GM19395 (cell line): ENCODE results near the gene MYH13.

Experiments used
- ATAC-seq: cut with Tn5 transposase; IDR thresholded peaks from one replicate; pipeline ENCODE4 v1.9.1; 2021; ENCODE audit warnings: mild to moderate bottlenecking, moderate library complexity; ENCODE audit not compliant: unreplicated experiment

The MYH13 gene

DNA sequence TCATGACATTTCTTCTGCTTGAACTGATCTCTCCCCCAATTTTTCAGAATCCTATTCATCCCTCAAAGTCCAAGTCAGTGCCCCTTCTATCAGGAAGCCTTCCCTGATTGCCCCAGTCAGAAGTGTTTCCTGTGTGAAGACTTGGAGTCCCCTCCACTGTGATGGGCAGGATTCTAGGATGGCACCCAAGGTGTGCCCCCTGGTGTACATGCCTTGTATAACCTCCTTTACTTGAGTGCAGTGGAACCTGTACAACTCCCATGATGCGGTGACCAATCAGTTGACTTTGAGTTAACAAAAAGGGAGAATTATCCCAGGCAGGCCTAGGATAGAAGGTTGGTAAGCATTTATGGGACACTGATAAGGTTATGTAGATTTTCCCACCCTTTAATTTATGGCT lies 23.4 kb downstream of the MYH13 start:
- ATAC-seq, result no peak

DNA sequence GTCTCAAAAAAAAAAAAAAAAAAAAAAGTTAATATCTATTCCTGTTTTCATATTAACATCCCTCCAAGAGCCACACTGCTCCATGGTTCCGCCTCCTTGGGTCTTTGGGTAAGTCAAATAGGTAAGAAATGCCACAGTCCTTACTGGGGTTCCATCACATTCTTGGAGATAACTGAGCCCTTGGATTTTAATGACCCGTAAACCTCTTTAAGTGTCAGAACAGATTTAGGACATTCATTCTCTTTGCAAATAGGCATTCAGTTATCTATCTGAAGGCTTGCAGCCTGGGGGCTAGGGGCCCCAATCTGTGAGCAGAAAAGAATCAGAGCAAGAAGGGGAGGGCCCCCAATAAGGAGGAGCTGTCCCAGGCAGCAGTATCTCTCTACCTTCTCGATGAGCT lies 28.0 kb downstream of the MYH13 start:
- ATAC-seq, result no peak

DNA sequence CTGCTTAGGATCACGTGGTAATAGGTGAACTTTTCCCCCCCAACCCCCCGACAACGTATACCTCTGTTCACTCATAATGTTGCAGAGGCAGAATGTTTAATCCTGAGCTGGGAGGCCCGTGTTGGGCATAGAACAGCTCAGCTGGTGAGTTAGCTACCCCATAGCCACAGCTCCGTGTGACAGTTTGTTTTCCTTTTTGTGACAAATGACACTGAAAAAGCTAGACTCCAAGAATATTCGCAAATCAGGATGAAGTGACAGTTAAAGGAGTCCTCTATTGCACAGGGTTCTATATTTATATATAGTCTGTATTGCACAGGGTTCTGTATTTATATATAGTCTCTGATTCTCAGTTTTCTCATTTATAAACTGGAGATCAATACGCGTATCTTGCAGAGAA lies 33.8 kb downstream of the MYH13 start:
- no peak for ATAC-seq

DNA sequence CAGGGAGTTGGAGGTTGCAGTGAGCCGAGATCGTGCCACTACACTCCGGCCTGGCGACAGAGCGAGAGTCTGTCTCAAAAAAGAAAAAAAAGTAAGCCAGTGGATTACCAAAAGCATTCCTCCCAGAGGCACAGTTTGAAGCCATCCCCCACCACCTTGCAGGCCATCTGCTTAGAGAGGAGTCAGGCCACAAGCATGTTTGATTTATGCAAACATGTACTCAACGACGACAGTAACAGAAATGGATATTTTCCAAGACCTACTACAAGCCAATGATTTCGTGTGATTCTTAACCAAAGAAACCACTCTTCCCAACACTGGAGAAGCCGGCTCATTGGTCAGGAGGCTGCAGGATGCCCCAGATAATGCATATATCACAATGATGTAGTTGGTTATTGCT lies 34.8 kb downstream of the MYH13 start:
- ATAC-seq, result no peak

DNA sequence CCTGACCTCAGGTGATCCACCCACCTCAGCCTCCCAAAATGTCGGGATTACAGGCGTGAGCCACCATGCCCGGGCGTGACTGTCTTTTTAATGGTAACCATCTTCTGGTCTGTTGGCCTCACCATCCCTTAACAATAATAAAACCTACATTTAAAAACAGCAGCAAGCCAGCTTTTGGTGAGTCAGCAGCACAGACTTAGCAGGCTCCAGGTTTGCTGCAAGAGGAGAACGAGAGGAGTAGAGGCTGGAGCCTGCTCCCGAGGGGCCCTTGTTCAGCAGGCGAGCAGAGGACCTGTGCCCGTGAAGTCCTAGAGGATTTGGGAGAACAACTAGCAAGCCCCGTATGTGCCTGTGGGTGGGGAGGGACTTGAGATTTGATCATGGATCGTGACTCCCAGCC lies 35.7 kb downstream of the MYH13 start:
- no peak for ATAC-seq

DNA sequence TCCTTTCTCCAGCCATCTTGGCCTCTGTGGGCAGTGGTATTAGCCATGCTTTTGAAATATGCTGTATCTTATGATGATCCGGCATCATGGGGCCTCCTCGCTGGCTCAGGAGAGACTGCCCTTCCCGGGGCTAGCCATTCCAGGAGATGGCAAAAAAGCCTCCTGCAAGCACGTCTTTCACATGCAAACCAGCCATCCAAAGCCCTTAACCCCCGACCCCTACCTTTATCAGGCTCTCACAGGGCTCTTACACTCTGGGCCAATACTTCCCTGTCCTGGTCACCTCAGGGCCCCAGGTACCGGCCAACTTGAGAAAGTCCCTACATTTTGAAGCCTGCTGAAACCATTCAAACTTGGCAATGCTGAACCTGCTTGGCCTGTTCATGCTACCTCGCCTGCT lies 36.4 kb downstream of the MYH13 start:
- ATAC-seq, result no peak

DNA sequence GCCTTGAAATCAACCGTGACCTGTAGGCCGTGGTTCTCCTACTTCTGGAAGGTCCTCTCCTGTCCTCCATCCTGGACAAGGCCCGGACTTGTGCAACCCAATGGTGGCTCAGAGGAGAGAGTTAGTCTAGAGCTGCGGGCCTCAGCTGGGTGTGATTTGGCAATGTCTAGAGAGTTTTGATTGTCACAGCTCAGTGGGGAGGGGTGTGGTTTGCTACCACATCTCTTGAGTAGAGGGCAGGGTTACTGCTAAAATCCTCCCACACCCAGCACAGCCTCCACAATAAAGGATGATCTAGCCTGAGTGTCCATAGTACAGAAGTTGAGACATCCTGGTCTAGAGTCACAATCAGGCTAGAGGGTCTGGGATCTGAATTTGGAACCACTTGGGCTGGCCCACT lies 40.3 kb downstream of the MYH13 start:
- no peak for ATAC-seq

DNA sequence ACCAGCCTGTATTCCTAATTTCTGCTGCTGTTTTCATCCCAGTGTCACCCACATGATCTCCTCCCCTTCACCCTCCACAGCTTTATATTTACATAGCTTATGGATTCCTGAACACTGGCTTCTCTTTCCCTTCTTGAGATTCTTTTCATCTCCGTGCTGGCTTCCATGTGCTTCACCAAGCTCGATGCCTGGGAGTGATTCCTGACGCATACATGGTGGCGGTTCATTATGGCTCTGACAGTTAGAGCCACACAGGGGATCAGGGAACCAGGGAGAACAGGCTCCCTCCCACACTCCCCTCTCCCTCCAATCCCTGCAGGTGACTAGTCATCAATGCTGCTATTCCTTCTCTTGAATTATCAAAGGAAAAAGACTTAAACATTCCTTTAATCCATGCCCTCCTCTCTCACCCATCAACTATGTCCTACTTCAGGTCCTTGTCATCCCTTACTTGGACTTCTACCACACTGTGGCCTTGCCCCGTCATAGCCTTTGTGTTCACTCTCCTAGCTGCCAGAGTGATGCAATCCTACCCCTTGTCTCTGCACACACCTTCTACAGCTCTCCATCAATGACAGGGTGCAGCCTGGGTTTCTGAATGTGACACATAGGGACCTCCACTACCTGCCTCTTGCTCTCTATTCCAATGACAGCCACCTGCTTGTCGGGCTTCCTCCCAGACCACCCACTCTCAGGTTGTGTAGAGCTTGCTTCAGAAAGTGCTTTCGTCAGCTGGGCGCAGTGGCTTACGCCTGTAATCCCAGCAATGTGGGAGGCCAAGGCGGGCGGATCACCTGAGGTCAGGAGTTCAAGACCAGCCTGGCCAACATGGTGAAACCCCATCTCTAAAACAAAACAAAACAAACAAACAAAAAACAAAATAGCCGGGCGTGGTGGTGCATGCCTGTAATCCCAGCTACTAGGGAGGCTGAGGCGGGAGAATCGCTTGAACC lies 43.6 kb downstream of the MYH13 start:
- ATAC-seq, result no peak

DNA sequence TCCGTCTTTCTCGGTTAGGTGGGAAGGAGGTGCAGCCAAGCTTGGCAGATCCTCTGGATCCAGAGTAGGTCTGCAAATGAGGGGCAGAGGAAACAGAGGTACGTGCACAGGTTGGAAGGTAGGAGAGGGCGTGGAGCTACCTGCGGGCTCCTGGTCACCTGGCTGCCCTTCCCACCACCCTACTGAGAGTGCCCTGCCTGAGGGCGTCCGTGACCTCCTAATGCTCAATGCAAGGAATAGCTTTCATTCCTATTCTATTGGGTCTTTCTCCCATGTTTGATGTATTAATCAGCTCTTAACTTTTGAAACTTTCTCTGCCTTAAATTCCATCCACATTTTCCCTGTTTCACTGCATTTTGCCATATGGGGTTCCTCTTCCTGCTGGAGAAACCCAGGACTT lies 44.6 kb downstream of the MYH13 start:
- ATAC-seq, result no peak

DNA sequence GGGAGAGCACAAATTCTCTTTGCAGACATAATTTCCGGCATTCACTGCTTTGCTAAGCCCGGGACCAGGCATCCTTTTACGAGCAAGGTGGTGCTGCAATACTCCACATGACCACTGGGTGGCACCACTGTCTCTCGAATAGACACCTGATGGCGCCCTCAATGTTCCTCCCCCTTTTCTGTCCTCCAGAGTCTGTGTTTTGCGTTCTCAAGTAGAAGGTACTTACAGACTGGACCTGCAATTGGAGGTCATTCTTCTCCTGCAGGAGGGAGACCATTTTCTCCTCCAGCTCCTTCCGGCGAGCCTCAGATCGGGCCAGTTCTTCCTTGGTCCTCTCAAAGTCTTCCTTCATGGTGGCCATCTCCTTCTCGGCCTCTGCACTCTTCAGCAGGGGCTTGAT lies 45.2 kb downstream of the MYH13 start:
- ATAC-seq, result no peak

DNA sequence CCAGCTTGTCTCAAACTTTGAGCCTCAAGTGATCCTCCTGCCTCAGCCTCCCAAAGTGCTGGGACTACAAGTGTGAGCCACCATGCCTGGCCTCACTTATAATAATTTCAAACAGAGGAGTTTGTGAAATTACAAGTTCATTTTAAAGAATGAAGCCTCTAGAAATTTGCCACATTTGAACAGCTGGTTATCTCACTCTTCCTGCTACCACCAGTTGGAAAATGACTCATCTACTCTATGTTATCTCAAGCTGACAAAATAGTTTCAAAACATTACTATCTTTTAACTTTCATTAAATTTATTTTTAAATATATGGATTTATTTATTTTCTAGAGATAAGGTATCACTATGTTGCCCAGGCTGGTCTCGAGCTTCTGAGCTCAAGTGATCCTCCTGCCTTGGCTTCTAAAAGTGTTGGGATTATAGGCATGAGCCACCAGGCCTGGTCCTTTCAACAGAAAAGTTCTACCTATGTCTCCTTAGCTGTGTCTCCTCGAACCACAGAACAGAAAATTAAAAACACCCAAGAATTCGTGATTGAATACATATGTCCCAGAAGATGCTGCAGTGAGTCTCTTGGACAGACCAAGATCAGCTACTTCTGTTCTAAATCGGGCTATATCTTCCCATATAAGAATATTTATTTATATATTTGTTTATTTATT lies 47.6 kb downstream of the MYH13 start:
- ATAC-seq, result no peak

DNA sequence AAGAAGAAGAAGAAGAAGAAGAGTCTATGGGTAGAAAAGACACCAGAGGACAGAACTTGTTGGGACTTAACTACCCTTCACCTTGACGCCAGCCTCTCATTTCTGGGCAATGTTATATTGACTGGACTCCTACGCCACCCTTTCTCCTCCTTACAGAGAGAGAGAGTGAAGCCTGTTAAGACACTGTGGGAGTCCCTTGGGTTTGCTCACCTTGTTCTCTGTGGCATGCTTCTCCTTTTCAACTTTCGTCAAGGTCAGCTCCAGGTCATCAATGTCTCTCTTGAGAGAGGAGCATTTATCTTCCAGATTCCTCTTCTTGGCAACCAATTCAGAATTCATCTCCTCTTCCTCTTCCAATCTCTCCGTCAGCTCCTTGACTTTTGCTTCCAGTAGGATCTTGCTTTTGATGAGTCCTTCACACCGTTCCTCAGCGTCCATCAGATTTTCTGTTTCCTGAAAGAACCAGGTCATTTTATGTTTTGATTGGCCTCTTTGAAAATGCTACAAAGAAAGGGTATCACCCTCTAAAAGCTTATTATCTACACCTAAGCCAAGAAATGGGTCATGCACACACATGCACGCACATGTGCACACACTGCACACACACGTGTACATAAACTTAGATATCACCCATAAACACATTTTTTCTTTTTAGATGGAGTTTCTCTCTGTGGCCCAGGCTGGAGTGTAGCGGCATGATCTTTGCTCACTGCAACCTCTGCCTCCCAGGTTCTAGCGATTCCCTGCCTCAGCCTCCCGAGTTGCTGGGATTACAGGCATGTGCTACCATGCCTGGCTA lies 48.8 kb downstream of the MYH13 start:
- ATAC-seq, result no peak

DNA sequence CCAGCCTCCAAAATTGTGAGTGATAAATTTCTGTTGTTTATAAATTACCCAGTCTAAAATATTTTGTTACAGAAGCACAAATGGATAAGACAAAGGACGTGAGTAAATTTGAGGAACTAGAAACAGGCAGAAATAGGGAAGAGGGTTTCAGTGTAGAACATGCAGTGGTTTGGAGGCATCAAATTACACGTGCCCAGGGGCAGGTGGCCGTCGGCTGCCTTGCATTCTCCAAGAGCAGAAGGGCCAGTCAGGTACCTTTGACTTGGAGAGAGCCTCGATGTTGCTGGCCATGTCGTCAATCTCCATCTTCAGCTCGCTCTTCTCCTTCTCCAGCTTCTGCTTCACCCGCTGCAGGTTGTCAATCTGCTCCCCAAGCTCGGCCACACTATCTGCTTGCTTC lies 54.3 kb downstream of the MYH13 start:
- ATAC-seq, result no peak

DNA sequence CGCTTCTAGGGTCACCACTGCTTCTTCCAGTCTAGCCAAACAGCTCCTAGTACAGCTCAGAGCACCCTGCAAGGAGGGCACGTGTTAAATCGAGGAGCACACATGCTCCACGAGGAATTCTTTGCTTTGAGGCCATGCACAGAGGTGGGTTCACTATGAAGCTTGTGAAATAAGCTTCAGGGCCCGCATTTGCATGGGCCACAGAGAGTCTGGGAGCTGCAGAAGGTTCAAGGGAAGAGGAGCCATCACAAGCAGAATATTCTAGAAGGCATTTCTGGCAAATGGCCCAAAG lies 55.3 kb downstream of the MYH13 start:
- no peak for ATAC-seq

DNA sequence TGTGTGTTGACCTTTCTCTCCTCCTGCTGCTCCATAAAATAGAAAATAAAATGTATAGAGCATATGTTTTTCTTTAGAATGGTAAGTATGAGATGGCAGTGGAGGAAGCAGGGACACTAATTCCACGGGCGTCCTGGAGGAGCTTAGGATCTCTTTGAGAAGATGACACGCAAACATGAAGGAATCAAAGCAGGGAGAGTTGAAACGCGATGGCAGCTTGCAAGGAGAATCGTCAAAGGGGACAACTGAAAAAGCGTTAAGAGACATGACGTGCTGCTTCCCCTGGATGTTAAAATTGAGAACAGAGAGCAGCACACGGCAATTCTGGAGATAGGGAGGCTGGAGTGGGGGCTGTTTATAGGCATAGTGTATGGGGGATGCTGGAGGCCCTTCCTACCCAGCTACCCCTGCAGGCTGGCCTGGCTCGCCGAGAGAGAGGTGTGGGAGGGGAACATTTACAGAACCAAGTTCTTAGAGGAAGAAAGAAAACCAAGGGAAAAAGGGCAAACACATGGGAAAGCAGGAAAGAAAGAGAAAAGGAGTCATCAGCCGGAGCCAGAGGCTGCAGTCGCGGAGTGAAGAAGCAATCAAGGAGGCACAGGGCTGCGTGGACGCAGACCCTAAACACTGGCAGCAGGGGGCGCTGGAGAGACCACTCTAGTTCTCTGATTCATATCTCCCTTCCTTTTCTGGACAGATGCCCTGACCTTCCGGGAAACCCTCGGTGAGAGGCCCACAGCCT lies 55.8 kb downstream of the MYH13 start:
- peak; percentile 67 for ATAC-seq

DNA sequence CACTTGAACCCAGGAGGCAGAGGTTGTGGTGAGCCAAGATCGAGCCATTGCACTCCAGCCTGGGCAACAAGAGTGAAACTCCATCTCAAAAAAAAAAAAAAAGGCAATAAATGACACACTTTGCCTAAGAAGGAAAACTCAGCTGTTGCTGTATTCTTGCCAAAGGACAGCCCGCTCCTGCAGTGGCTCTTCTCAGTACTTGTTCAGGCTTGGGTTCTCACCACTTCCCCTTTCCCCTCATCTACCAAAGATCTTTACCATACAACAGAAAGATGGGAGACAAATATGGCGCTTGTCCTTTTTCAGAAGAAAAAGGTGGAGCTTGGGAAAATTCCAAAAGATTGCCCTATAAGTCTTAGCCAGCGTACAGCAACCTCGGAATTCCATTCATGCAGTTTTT lies 58.5 kb downstream of the MYH13 start:
- ATAC-seq, result no peak

DNA sequence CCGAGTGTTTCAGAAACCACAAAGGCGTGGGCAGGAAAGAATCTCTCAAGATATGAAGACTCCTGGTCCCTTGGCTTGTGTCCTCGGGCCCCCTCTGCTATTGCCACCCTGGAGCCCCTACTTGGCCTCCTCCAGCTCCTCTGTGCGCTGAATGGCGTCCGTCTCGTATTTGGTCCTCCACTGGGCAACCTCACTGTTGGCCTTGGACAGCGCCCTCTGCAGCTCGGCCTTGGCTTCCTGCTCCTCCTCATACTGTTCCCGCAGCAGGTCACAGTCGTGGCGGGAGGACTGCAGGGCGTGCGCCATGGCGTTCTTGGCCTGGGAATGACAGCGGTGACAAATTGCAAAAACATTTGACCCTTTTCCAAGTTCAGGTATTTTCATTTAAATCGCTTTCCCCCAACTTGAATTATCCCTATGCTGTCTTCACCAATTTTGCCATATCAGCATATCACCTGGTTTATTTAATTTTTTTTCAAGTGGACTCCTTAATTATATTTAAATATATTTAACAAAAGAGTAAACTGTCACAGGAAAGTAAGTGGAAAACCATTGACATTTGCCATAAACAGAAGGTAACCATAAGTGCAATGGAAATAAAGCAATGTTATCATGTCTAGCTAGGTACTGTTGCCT lies 59.7 kb downstream of the MYH13 start:
- ATAC-seq, result no peak

DNA sequence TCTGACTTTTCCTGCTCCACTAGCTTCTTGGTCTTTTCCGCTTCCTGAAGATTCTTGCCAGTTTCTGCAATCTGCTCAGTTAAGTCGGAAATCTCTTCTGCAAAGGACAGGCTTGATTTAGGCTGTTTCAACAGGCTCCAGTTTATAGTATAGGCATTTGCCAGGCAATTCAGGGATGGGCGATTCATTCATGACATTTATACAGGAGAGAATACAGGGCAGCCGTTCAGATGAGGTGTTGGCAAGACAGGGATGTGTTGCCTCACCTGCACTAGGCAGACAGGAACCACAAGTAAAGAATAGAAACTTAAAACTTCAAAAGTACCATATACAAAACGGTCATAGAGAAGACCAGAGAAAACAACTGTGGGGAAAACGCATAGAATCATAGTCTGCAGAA lies 61.7 kb downstream of the MYH13 start:
- ATAC-seq, result no peak

DNA sequence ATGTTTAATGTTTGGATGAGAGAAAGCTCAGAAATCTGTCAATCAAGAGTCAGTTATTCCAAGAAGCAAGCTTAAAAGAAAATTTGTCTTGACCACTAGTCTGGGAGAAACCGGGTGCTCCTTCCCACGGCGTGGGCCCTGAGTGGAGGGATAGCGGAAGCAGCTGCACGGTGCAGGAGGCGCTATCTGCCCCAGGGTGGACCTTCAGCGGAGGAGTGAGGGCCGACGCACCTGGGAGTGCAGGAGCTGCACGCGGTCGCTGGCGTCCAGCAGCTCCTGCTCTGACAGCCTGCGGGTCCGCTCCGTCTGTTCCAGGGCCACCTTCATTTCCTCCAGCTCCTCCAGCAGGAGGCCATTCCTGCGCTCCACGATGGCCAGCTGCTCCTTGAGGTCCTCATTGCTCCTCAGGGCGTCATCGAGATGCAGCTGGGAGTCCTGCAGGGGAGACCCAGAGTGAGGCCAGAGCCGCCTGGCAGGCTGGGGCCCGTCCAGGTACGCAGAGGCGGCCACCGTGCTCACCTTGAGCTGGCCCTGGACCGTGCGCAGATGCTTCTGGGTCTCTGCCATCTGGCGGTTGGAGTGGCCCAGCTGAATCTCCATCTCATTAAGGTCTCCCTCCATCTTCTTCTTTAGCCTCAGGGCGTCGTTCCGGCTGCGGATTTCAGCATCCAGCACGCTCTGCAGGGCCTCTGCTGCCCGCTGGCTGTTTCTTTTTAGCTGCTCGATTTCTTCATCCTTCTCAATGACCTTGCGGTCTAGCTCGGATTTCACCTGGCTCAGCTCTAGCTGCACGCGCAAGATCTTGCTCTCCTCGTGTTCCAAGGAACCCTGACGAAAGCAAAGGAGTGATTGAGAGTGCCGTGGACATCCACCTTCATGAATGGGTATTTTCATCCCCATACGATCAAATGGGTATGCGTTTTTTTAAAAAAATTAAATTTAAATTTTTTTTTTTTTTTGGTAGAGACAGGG lies 63.5 kb downstream of the MYH13 start:
- ATAC-seq, result no peak

DNA sequence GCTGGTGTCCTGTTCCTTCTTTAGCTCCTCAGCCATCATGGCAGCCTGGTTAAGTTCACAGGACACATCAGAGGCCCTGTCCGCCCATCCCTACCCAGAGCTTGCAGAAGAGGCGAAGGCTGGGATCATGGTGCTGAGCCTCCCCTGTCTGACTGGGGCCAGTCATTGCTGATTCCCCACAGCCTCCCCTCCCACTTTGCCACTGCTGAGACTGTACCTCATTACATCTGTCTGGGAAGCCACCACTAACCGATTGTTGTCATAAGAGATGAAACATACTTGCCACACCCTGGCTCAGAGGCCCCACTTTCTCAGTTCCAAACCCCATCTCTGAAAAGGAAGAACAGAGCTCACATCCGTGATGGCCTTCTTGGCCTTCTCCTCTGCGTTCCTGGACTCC lies 66.2 kb downstream of the MYH13 start:
- no peak for ATAC-seq
